HG03378 (cell line): ENCODE data around the gene GGTLC3.
"Not testable (repeated sequence)": the region's sequence is repeated elsewhere in the genome, so short reads cannot be mapped to it uniquely, and the experiment has no call there.

Experiments
- ATAC-seq: cut with Tn5 transposase; IDR thresholded peaks from one replicate; pipeline ENCODE4 v1.9.1; 2021; ENCODE audit warnings: mild to moderate bottlenecking, moderate library complexity; ENCODE audit not compliant: unreplicated experiment

GGTLC3 gene

GRCh38 chr22:18522762-18523161, 4.8 kb upstream of the GGTLC3 start:
- ATAC-seq = not testable (repeated sequence)

DNA sequence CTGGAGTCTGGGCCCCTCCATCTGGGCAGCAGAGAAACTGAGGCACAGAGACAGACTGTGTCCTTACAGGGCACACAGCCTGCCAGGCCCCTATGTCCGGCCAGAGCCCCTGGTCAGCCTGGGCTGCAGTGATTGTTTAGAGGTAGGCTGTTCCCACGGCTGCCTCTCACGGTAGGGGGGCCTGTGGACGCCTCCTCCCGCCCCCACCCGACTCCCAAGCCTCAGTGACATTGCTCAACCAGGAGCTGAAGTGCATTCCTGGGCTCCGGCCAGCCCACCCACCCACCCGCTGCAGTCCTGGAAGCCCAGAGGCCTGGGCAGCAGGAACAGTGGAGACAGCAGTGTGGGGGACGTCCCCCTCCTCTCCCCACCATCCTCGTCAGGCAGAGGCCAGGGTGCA, 4.5 kb downstream of the GGTLC3 start:
- not testable (repeated sequence) for ATAC-seq

DNA sequence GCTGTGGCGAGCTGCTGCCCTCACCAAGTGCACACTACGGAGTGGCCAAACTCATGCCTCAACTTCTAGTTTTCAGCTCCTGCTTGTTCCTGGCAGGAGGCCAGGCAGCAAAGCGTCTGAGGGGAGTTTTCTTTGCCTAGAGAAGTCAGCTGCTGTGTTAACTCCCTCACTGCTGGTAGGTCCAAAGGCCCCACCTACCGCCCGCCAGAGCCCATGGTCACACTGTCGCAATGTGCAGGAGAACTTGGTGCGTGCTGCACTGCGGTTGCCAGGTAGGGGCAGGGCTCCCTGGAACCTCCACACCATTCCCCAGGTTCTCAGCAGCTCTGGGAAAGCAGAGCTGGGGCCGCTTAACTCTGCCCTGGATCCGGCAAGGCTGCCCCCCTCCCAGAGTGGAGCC, 5.6 kb downstream of the GGTLC3 start:
- not testable (repeated sequence) for ATAC-seq

- ATAC-seq = not testable (repeated sequence)
Observed at GRCh38 chr22:18511327-18511726, 6.6 kb downstream of the GGTLC3 start.

DNA sequence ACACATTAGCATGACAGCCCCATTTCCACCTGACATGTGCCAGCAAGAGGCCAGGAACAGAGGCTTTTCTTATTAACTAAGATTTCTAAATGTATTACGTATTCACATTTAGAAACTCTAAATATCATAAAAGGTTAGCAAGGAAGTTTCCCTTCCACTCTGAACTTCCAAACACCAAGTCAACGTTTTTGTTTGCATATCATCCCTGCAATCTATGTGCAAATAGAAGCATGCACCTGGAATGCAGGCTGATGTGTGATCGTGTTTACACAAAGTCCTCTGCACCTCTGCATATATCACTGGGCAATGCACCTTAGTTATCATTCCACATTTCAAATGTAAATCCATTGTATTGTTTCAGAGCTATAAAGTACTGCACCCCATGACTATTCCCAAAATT, 21.7 kb downstream of the GGTLC3 start:
- not testable (repeated sequence) for ATAC-seq
